GM21717 (cell line): Measurements from ENCODE around the gene TAOK3.

Experiments used
- ATAC-seq: cut with Tn5 transposase; IDR thresholded peaks from one replicate; pipeline ENCODE4 v1.9.1; 2021; ENCODE audit warnings: mild to moderate bottlenecking, moderate library complexity; ENCODE audit not compliant: unreplicated experiment

The TAOK3 gene

DNA sequence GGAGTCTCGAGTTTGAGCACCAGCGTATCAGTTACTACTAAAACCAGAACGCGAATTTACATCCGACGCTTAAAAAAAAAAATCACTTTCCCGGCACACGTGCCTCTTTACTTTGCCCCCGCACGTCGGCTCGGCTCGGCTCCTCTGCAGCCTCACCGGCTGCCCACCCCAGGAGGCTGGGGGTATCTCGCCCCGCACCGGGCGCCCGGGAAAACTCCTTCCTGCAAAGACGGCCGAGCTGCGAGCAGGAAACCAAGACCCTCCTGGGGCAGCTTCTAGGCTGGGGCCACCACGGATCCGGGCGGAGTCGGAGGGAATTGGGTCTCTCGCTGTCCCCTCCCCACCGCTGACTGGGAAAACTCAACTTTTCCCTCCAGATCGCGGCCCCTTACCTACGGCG is 269.5 kb downstream of the TAOK3 start:
- ATAC-seq: no peak

DNA sequence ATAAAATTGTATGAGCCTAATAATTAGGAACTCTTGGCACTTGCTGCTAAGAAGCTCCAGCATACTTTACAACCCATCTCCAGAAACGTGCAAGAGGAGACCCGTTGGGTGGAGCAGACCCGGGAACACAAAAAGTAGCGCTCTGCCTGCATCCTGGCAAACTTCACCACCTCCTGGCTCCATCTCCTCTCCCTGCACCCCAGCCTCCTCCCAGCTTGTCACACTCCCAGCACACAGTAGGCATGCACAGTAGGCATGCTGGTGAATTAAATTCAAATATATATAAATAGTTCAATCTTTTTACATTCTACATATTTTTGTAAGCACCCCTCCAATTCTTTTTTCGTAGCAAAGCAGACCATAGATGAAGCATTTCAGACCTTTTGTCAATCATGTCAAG is 270.1 kb downstream of the TAOK3 start:
- ATAC-seq: no peak

DNA sequence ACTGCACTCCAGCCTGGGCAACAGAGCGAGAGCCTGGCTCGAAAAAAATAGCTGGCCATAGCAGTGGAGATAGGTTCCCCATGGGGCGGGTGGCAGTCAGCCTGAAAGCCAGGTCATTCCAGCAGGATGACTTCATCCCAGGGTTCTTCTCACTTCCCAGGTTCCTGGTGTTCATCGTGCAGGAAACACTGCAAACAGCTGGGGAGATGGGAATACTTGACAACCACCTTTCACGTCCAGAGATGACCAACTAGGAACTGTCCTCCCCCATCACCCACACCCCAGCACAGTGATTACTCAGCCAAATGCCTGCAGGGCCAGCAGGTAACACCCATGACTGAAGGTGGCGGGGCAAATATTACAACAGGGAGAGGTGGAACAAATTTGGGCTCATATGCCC is 270.6 kb downstream of the TAOK3 start:
- ATAC-seq: no peak

DNA sequence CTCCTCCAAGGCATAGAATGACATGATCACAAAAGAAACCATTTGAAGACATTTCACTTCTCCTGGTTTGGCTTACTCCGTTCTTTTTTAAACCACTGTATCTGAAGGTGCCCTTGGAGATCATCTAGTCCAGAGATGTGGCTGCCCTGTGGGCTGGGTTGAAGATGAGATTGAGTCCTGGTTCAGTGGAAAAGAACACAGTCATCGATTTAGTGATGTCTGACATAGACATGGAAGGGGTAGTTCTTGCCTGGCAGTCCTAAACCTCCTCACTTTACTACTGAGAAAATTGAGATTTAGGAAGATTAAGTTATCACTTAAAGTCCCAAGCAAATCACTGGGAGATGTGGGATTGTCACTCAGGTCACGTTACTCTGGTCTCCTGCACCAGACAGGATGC is 271.7 kb downstream of the TAOK3 start:
- ATAC-seq: no peak
